Hepatocyte (in vitro differentiated cells): Measurements from ENCODE around the gene VENTX. TPM values are rescaled to one million over a fixed set of nuclear protein-coding genes. Genes with fewer than 3 reads are reported as not detected.

Experiments used
- DNase-seq: peaks from one replicate; pipeline ENCODE4 v3.0.0-alpha.2; 2016; ENCODE audit warnings: low spot score
- H2AFZ ChIP-seq: fragments of 200-600 bp; sonication (generic); 2 replicates; pipeline ENCODE4 v1.6.0; 2016; ENCODE audit warnings: antibody characterized with exemption, mild to moderate bottlenecking
- H3K27ac ChIP-seq: fragments of 200-600 bp; sonication (generic); 2 replicates; pipeline ENCODE4 v1.5.1; 2016; ENCODE audit warnings: mild to moderate bottlenecking
- H3K27me3 ChIP-seq: fragments of 200-600 bp; sonication (generic); 2 replicates; pipeline ENCODE4 v1.6.1; 2016
- H3K36me3 ChIP-seq: fragments of 200-600 bp; sonication (generic); replicated peaks from 2 replicates; pipeline ENCODE4 v1.5.1; 2016; ENCODE audit warnings: low read depth; ENCODE audit not compliant: insufficient read depth
- H3K4me1 ChIP-seq: fragments of 200-600 bp; sonication (generic); 2 replicates; pipeline ENCODE4 v1.5.1; 2016; ENCODE audit warnings: mild to moderate bottlenecking, moderate library complexity; ENCODE audit not compliant: insufficient read depth
- H3K4me2 ChIP-seq: fragments of 200-600 bp; sonication (generic); 2 replicates; pipeline ENCODE4 v1.6.0; 2016
- H3K4me3 ChIP-seq: fragments of 200-600 bp; sonication (generic); 2 replicates; pipeline ENCODE4 v1.5.1; 2016; ENCODE audit warnings: mild to moderate bottlenecking
- H3K79me2 ChIP-seq: fragments of 200-600 bp; sonication (generic); 2 replicates; pipeline ENCODE4 v1.6.0; 2017; ENCODE audit warnings: mild to moderate bottlenecking
- H3K9me2 ChIP-seq: fragments of 200-600 bp; sonication (generic); replicated peaks from 2 replicates; pipeline ENCODE4 v1.6.0; 2017; ENCODE audit warnings: mild to moderate bottlenecking; ENCODE audit not compliant: insufficient read depth
- H3K9me3 ChIP-seq: fragments of 200-600 bp; sonication (generic); 2 replicates; pipeline ENCODE4 v1.5.1; 2016; ENCODE audit warnings: low read depth, mild to moderate bottlenecking
- H4K20me1 ChIP-seq: fragments of 200-600 bp; sonication (generic); 2 replicates; pipeline ENCODE4 v1.6.0; 2016; ENCODE audit warnings: mild to moderate bottlenecking; ENCODE audit not compliant: insufficient read depth, poor library complexity, severe bottlenecking
- CTCF ChIP-seq: fragments of 200-600 bp; sonication (generic); IDR thresholded peaks from 2 replicates; pipeline ENCODE4 v1.5.1; 2016; ENCODE audit warnings: antibody characterized with exemption, mild to moderate bottlenecking; ENCODE audit not compliant: poor library complexity
- EZH2 ChIP-seq: fragments of 200-600 bp; sonication (generic); IDR thresholded peaks from 2 replicates; pipeline ENCODE4 v1.6.1; 2016; ENCODE audit warnings: antibody characterized with exemption, mild to moderate bottlenecking, borderline replicate concordance
- EZH2phosphoT487 ChIP-seq: fragments of 200-600 bp; sonication (generic); IDR thresholded peaks from one replicate; pipeline ENCODE4 v1.6.1; 2018; ENCODE audit warnings: antibody characterized with exemption, mild to moderate bottlenecking, low read depth, moderate library complexity; ENCODE audit not compliant: unreplicated experiment, severe bottlenecking
- WGBS: methylation state at CpG from one replicate; pipeline ENCODE4 v1.1.6; 2016; ENCODE audit warnings: low lambda C conversion rate; ENCODE audit errors: missing lambda C conversion rate; 5-methylcytosine and 5-hydroxymethylcytosine counted together
- polyA plus RNA-seq: library from polyadenylated mRNA; unstranded; fragments of >200 nt; fragmentation: Nextera tagmentation; extraction: Ambion mirVana; gene quantifications from 2 replicates; pipeline ENCODE4 v1.2.1, GENCODE V29; 2016
- total RNA-seq: library from RNA; depleted of rRNA; stranded (reverse); fragments of >200 nt; gene quantifications from 2 replicates; pipeline ENCODE4 v1.2.3, GENCODE V29; 2014

The VENTX gene
- total and polyA plus RNA-seq, 2 experiments from 2014 or later: not detected

GRCh38 chr10:133206356-133207040, 31.2 kb upstream of the VENTX start:
- H3K4me1 ChIP-seq: no peaks in the 10 kb centered on the region
- no peak for DNase-seq
- no peak overlapping the region for H2AFZ ChIP-seq
- H3K4me2 ChIP-seq: no peak overlapping the region
- H3K36me3 ChIP-seq: no peaks in the 10 kb centered on the region
- 90% methylated on average over 17 of the region's 17 CpGs for WGBS
- H3K79me2 ChIP-seq: no peaks in the 10 kb centered on the region
- H3K27me3 ChIP-seq: no peaks in the 10 kb centered on the region
- no peak overlapping the region for H3K4me3 ChIP-seq
- no peaks in the 10 kb centered on the region for H3K9me3 ChIP-seq
- H3K9me2 ChIP-seq: no peaks in the 10 kb centered on the region
- H3K27ac ChIP-seq: no peak overlapping the region
- H4K20me1 ChIP-seq: no peaks in the 10 kb centered on the region
- TF ChIP-seq EZH2phosphoT487 (no peak), CTCF (no peak), EZH2 (no peak)

GRCh38 chr10:133207041-133207600, 30.5 kb upstream of the VENTX start:
- H3K27me3 ChIP-seq: no peaks in the 10 kb centered on the region
- DNase-seq: no peak
- no peak overlapping the region for H2AFZ ChIP-seq
- no peaks in the 10 kb centered on the region for H3K9me2 ChIP-seq
- H3K4me1 ChIP-seq: no peaks in the 10 kb centered on the region
- H3K27ac ChIP-seq: no peak overlapping the region
- TF ChIP-seq EZH2phosphoT487 (no peak), EZH2 (no peak), CTCF (no peak)
- no peaks in the 10 kb centered on the region for H3K79me2 ChIP-seq
- no peaks in the 10 kb centered on the region for H3K9me3 ChIP-seq
- no peaks in the 10 kb centered on the region for H4K20me1 ChIP-seq
- H3K4me3 ChIP-seq: no peak overlapping the region
- H3K36me3 ChIP-seq: no peaks in the 10 kb centered on the region
- no peak overlapping the region for H3K4me2 ChIP-seq
- WGBS: 94% methylated on average over 34 of the region's 36 CpGs

- no peaks in the 10 kb centered on the region for H3K4me1 ChIP-seq
- no peak overlapping the region for H3K27ac ChIP-seq
- no peak overlapping the region for H3K4me2 ChIP-seq
- TF ChIP-seq EZH2phosphoT487 (no peak), CTCF (no peak), EZH2 (no peak)
- no peaks in the 10 kb centered on the region for H3K36me3 ChIP-seq
- 87% methylated on average over 17 of the region's 17 CpGs for WGBS
- no peaks in the 10 kb centered on the region for H3K9me2 ChIP-seq
- no peaks in the 10 kb centered on the region for H4K20me1 ChIP-seq
- DNase-seq: no peak
- H3K27me3 ChIP-seq: no peaks in the 10 kb centered on the region
- H3K9me3 ChIP-seq: no peaks in the 10 kb centered on the region
- no peak overlapping the region for H2AFZ ChIP-seq
- no peak overlapping the region for H3K4me3 ChIP-seq
- H3K79me2 ChIP-seq: no peaks in the 10 kb centered on the region
These were observed 30.0 kb upstream of the VENTX start for GRCh38 chr10:133207627-133208026.
